Breast epithelium (tissue), 3 donors: ENCODE data around the gene PGM2.
"Not testable (repeated sequence)": the region's sequence is repeated elsewhere in the genome, so short reads cannot be mapped to it uniquely, and the experiment has no call there.

Source experiments
- CTCF ChIP-seq, 3 donors: fragments of 450-650 bp; IDR thresholded peaks; one replicate each; pipeline ENCODE4 v1.5.1; 2016 to 2017; ENCODE audit warnings: antibody characterized with exemption in 3 of 3, mild to moderate bottlenecking in 3 of 3, moderate library complexity in 3 of 3
- POLR2A ChIP-seq: fragments of 450-650 bp; IDR thresholded peaks from one replicate; pipeline ENCODE4 v1.6.1; 2016; ENCODE audit warnings: antibody characterized with exemption, mild to moderate bottlenecking, moderate library complexity
- POLR2AphosphoS5 ChIP-seq, 3 donors: sonication (generic); formaldehyde crosslinking; IDR thresholded peaks; one replicate each; pipeline ENCODE4 v1.6.1; 2017; ENCODE audit warnings: antibody characterized with exemption in 3 of 3

- not testable (repeated sequence) for TF ChIP-seq POLR2AphosphoS5 (IDR thresholded peaks at IDR 0.05); CTCF (IDR thresholded peaks at IDR 0.05); POLR2A
Observed at GRCh38 chr4:37820458-37820857, 6.0 kb upstream of the PGM2 start.
